ENCODE data around the gene TNF.
"Not testable (repeated sequence)": the region's sequence is repeated elsewhere in the genome, so short reads cannot be mapped to it uniquely, and the experiment has no call there.

The TNF gene

DNA sequence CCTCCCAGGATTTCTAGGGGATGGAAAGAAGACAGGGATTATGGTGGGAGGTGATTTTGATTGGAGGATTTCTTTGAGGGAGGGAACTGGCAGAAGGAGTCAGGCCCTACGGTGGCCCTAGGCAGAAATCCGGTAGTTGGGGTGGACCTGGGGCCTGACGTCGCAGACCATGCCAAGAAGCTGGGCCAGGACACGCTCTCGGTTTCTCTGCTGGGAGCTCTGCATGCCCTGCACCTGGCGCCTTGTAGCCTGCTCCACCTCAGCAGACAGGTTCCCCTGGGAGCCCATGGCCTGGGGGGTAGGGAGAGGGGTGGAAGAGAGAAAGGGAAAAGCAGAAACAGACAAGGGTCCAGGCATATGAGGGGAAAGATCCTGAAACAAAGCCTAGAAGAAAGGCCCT lies 30.1 kb upstream of the TNF start:
- no peak for DNase-seq

DNA sequence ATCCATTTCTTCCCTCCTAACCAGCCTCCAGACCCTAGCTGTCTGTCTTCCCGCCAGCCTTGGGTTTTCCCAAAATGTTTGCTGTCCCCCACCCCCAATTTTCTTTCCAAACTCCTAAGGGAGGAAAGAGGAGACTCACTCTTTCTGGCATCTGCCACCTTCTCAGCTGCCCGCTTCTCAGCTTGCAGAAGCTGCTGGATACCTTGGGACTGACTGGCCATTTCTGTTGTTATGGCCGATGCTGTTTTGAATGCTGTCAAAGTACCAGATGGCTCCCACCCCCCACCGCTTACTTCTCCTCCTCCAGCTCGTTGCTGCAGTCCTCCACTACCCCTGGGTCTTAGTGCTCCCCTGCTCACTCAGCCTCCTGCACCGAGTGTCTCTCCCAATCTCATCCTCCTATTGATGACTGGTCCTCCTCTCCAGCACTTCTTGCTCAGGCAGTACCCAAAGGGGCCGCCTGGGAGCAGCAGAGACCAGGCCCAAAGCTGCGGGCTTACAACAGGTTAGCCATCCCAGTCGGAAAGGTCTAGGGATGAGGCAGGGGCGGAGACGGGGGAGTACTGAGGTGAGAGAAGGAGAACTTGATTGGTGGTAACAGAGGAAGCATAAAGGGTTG lies 28.9 kb upstream of the TNF start, which contains the start of gene ATP6V1G2:
Gene ATP6V1G2, minus strand, starts transcription at position 270 of the 619 bp plus-strand sequence. Its CDS starts 49 bp downstream, at position 221.
- peak; percentile 79 for DNase-seq

DNA sequence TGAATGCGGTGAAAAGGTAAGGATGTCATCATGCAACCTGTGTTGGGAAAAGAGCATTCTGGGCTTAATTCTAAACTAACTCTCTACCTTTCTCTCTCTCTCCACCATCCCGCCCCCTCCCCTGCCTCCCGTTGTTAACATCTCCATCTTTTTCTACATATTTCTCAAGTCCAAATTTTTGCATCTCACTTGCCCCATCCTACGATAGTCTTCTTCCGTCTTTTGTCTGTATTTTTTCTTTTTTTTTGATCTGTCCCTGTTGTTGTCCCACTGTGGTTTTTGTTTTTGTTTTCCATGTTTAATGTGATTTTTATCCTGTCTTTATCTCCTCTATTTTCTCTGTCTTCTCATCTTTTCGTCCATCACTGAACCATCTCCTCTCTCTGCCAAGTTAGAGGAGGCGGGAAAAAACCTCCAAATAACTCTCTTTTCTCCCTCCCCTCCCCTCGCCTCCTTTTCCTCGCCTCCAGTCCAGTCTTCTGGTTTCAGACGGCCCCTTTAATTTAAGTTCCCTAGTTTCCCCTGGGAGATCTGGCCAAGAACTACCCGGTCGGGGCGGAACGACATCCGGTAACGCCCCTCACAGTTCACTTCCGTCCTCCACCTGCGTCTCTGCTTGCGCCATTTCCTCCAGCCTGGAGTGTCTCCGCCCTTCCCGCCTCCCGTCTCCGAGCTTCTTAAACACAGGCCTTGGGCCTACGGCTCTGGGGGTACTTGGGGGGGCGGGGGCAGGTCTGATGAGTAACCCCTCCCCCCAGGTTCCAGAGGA lies 28.2 kb upstream of the TNF start, which contains the start of gene NFKBIL1:
Gene NFKBIL1, plus strand, starts transcription at position 651 of the 769 bp plus-strand sequence. Its CDS starts 87 bp downstream, at position 738.
- peak; percentile 94 for DNase-seq

DNA sequence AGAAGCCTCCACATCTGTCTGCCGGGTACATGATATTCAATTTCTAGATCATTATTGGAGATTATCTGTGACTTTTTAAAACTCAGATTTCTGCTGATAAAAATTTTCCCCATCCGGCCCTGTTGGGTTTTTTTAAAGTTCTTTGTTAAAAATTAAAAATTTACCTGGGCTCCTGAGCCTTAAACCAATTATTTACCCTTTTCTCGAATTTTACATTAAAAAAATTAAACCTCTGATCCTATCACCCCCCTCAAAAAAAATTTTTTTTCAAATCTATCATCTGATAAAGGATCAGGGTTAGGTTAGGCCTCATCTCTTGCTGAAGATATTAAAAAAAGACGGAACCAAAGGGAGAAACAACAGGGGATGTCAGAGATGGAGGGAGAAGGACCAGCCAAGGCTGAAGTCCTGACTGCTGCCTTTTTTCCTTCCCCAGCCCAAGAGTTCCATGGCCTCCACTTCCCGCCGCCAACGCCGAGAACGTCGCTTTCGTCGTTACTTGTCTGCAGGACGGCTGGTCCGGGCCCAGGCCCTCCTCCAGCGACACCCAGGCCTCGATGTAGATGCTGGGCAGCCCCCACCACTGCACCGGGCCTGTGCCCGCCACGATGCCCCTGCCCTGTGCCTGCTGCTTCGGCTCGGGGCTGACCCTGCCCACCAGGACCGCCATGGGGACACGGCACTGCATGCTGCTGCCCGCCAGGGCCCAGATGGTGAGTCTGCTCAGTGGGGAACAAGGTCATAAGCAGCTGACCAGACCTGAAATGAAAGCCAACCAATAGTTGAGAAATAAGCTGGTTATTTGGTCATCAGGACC lies 27.4 kb upstream of the TNF start:
- DNase-seq = no peak

DNA sequence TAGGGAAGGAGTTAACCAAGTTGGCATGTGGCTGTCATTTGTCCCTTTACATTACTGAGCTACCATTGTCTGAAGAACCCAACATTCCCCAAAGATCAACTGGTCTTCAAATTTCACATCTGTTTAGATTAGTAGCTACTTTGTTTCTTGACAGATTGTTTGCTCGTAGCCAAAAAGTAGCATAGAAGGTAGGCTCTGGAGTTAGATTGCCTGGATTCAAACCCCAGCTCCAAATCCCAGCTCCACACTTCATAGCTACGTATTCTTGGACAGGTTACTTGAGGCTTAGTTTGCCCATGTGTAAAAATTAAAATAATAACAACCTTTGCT lies 26.9 kb upstream of the TNF start:
- no peak for DNase-seq

DNA sequence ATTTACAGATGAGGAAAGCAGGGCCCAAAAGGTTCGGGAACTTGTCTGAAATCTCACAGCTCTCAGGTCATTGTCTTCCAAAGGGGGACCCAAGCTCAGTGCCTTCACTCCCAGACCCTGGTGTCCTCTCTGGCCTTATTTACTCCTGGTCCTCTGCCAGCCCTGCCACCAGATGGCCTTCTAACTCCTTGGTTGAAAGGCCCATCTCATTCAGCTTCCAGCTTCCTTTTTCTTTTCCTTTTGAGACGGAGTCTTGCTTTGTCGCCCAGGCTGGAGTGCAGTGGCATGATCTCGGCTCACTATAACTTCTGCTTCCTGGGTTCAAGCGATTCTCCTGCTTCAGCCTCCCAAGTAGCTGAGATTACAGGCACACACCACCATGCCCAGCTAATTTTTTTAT lies 24.0 kb upstream of the TNF start:
- DNase-seq = not testable (repeated sequence)

DNA sequence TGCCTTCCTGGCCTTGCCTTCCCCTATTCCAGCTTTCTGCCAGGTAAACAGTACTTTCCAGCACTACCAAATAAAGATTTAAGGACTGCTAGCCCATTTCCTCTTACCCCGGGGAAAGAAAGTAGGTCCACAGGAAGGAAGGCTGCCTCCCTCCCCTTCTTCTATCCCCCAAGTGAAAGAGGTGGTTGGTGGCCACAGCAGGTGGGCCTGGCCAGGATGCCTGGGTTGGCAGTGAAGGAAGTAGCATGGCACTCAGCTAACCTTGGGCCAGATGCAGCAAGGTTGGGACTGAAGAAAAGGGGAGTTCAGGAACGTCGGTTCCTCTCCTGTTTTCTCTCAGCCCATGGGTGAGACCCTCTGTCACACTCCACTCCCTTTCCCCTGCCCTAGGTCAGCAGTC lies 19.1 kb upstream of the TNF start:
- no peak for DNase-seq

DNA sequence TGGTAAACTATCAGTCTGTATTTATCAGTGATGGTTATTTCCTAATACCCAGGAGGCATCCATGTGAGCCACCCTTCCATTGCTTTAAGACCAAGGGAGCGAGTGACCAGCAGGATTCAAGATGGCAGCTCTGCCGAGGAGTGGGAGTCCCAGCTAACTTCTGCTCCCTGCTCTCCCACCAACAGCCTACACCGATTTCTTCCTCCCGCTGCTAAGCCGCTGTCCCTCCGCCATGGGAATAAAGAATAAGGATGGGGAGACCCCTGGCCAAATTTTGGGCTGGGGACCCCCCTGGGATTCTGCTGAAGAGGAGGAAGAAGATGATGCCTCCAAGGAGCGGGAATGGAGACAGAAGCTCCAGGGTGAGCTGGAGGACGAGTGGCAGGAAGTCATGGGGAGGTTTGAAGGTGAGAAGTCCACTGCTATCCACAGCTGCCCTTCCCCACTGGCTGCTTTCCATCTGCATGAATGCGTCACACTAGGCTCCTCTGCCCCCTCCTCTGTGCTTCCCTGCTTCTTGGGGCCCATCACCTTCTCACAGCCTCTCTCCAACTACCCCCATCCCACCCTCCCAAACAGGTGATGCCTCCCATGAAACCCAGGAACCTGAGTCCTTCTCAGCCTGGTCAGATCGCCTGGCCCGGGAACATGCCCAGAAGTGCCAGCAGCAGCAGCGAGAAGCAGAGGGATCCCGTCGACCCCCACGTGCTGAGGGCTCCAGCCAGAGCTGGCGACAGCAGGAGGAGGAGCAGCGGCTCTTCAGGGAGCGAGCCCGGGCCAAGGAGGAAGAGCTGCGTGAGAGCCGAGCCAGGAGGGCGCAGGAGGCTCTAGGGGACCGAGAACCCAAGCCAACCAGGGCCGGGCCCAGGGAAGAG lies 17.7 kb upstream of the TNF start:
- DNase-seq = no peak

DNA sequence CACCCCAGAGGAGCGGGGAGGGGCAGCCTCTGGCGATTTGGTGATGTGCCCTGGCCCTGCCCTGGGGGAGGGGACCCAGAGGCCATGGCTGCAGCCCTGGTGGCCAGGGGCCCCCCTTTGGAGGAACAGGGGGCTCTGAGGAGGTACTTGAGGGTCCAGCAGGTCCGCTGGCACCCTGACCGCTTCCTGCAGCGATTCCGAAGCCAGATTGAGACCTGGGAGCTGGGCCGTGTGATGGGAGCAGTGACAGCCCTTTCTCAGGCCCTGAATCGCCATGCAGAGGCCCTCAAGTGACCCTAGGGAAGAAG lies 17.1 kb upstream of the TNF start:
- DNase-seq = no peak

DNA sequence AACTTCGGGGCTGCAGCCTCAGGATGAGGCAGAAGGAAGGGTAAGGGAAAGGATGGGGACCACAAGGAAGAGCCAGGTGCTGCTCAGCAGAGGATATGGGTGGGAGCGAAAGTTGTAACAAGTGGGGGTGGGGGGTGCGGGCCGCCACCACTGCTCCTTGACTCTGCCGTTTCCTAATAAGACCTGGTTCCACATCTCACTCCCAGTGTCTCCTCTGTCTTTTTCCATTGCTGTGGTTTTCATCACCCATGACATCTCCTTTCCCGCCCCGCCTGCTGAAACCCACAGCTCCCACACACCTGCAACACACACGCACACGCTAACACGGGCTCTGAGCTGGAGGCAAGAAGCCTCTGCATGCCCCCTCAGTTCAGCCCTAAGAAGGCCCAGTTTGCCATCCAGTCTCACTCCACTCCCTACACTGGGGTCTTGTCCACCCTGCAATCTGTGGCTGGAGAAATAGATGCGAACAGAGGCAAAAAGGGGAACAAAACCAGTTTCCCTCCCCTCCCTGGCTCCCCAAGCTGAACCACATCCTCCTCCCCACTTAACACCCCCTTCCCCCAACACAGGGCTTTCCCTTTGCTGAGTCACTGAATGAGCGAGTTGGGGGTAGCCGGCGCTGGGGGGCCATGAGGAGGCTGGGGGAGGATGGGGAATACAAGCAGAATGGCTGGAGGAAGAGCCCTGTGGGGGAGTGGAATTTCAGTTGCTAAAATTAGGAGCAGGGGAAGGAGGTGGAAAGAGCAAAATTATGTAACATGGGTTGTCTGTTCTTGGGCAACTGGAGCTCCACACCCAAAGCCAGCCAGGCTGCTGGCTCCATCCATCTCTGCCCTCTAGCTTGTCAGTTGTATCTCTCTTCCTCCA lies 16.5 kb upstream of the TNF start:
- peak; percentile 70 for DNase-seq

DNA sequence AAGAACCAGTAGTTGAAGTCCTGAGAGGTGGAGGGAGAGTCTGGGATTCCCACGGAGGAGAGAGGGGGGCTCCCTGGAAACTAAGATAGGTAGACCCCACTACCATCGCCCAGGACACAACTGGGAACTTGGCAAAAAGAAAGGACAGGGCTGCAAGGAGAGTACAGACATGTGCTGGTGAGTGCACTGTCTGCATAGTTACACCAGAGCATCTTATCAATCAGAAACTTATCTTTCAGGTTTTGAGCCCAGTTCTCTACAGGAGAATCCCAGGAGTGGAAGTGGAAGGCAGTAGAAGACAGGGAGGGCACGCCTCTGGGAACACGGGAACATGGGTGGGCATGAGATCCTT lies 15.8 kb upstream of the TNF start:
- DNase-seq = no peak

DNA sequence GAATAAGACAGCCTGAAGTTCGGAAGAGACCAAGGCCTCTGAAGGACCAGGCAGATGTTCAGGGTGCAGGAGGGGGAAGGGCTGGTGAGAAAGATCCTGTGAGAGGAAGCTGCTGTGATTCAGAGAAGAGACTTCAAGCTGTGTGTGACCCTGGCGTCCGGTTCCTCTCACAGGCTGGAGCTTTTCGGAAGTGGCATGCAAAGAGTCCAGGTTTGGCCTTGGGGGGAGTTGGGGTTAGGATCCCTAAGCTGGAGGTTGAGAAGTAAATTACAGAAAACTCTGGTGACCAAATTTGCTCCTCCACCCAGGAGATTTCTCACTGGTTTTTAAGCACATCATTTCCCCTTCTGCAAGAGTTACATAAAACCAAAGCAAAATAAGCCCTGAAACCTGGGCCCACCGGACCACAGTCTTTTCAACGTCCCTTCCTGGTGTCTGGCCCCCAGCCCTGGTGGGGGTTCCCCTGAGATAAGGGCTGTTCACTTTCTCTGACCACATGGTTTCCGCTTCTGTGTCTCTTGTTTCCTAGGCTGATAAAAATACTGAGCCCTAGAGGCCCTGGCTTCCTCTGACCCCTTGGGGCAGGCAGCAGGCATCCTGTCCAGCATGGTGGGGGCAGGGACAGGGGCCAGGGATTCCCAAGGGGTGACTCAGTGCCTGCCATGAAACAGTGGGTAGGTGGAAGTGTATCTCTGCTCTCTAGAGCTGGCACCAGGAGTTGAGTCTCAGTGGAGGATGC lies 15.2 kb upstream of the TNF start:
- DNase-seq = peak; percentile 90

DNA sequence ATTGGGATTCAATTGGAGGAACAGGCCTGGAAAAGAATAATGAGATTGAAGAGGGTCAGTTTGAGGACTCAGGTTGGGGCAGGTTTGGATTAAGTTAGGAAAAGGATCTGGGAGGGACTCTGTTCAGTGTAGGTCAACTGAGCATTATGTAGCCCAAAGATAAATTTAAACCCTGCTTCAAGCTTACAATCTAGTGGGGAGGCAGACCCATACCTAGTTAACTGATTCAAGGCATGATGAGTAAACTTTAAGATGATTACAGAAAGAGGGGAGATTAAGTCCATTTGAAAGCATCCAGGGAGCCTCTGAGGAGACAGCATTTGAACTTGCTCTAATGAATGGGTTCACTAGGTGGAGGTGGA lies 14.7 kb upstream of the TNF start:
- no peak for DNase-seq

DNA sequence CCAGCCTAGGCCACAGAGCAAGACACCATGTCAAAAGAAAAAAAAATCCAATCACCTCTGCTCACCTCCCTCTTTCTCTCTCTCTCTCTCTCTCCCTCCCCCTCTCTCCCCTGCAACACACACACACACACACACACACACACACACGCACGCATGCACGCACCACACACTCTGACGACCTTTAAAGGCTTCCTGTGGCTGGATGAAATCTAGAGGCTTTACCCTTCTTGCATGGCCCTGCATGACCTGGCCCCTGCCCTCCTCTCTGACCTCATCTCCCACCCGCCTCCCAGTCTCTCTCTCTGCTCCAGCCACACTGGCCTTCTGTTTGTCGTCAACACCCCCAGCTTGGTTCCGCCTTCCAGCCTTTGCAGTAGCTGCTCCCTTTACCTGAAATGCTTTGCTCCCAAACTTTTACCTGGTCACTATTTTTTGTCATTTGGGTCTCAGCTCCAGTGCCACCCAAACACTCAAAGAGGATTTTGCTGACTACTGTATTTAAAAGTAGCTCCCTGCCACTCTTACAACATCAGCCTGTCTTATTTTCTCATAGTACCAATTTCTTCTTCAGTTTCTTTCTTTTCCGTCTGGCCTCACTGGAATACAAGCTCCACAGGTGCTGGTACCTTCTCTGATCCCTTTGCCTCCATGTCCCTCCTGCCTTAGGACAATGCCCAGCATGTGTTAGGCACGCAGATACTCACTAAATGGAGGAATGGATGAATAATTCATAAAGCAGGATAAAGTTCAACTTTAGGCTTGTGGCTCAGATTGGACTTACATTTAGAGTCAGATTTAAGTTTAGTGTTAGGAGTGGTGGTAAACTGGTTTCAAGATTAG lies 7.6 kb upstream of the TNF start:
- DNase-seq = no peak

DNA sequence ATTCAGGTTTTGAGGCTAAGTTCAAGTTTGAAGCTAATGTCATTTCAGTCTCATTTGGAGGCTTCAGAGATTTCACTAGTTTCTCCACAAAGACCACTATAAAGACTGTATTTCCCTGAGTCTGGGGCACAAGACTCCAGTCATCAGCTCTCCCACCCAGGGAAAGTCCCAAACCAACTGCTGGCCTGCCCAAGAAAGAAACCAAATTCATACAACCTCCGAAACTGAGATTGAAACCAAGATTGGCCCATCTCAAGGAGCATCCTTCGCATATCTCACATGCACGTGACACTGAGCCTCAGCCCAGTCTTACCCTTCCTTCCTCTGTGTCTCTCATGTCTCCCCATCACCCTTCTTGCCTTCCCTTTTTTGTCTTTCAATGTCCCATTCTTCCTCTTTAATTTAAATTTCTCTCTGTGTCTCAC lies 6.8 kb upstream of the TNF start:
- DNase-seq = no peak

DNA sequence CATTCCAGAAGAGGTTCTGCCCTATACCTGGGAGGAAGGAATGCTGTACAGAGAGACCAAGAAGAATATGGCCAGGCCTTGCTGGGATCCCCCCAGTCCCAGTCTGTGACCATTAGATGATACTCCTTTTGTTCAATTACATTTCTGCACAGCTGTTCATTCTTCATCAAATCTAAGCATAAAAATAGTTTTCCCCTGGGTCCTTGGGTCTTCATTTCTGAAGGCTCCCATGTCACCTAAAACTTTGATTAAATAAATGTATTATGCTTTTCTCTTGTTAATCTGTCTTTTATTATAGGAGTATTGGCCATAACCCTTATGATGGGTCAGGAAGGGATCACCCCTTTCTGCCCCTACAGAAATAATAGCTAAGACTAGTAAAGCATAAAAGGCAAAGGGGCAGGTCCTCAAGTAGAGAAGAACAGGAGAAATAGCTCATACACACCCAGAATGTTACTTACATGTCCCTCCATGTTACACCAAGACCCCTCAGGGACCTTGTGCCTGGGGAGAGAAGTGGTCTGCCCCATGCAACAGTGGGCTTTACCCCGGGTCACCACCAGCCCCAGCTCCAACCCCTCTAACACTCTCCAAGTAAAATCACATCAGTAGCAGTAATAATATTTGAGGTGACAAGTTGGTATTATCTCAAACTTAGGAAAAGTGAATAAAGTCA lies 5.4 kb upstream of the TNF start:
- DNase-seq = no peak

DNA sequence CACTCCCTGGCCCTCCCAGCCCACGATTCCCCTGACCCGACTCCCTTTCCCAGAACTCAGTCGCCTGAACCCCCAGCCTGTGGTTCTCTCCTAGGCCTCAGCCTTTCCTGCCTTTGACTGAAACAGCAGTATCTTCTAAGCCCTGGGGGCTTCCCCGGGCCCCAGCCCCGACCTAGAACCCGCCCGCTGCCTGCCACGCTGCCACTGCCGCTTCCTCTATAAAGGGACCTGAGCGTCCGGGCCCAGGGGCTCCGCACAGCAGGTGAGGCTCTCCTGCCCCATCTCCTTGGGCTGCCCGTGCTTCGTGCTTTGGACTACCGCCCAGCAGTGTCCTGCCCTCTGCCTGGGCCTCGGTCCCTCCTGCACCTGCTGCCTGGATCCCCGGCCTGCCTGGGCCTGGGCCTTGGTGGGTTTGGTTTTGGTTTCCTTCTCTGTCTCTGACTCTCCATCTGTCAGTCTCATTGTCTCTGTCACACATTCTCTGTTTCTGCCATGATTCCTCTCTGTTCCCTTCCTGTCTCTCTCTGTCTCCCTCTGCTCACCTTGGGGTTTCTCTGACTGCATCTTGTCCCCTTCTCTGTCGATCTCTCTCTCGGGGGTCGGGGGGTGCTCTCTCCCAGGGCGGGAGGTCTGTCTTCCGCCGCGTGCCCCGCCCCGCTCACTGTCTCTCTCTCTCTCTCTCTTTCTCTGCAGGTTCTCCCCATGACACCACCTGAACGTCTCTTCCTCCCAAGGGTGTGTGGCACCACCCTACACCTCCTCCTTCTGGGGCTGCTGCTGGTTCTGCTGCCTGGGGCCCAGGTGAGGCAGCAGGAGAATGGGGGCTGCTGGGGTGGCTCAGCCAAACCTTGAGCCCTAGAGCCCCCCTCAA lies 3.1 kb upstream of the TNF start, which contains the start of gene LTA:
Gene LTA, plus strand, starts transcription at position 249 of the 871 bp plus-strand sequence. Its CDS starts 454 bp downstream, at position 703.
- no peak for DNase-seq
